Astrocyte (in vitro differentiated cells and primary cell): ENCODE data around the gene RTP1.

Experiments
- EZH2 ChIP-seq: IDR thresholded peaks from 2 replicates; pipeline ENCODE4 v1.6.1; 2012; ENCODE audit warnings: mild to moderate bottlenecking, low read length, inconsistent platforms; ENCODE audit not compliant: insufficient read depth
- TF ChIP-seq, protein P1 (sequence below): IDR thresholded peaks from 2 replicates; pipeline ENCODE4 v1.5.1; 2011; ENCODE audit warnings: low read depth, mild to moderate bottlenecking, inconsistent platforms, low read length, moderate library complexity; ENCODE audit not compliant: insufficient read depth

DNA sequence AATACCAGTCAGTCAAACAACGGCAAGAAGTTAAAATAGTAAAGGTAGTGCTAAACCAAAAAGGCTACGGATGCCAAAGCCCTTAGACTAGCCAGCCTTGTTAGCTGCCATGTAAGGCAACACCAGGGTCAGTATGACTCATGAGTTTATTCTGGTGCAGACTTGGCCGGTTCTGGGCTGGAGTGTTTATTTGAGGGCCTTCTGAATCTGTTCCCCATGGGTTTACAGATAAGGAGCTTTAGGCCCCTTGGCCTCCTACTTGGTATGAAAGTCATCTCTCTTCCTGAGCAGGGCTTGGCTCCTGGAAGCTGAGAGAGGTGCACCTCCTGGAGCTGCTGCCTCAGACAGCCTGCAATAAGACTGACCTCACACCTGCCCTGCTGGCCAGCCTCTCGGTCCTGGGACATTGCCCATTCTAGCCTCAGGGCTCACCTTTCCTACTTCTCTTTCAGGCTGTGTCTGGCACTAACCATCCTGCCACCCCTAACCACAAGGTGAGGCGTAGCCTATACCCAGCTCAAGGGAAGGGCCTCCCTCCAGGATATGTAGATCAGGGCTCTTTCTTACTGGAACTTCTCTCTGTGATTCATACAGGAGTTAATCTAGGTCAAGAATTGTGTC is 10.4 kb upstream of the RTP1 start:
- TF ChIP-seq, protein P1, sequence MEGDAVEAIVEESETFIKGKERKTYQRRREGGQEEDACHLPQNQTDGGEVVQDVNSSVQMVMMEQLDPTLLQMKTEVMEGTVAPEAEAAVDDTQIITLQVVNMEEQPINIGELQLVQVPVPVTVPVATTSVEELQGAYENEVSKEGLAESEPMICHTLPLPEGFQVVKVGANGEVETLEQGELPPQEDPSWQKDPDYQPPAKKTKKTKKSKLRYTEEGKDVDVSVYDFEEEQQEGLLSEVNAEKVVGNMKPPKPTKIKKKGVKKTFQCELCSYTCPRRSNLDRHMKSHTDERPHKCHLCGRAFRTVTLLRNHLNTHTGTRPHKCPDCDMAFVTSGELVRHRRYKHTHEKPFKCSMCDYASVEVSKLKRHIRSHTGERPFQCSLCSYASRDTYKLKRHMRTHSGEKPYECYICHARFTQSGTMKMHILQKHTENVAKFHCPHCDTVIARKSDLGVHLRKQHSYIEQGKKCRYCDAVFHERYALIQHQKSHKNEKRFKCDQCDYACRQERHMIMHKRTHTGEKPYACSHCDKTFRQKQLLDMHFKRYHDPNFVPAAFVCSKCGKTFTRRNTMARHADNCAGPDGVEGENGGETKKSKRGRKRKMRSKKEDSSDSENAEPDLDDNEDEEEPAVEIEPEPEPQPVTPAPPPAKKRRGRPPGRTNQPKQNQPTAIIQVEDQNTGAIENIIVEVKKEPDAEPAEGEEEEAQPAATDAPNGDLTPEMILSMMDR = no peak
- TF ChIP-seq EZH2 = no peak
